ENCODE data around the gene QRFP. TPM values are rescaled to one million over a fixed set of nuclear protein-coding genes. Genes with fewer than 3 reads are reported as not detected.

Gene QRFP
- total RNA-seq, 4 donors from 2014 or later, result not detected

GRCh38 chr9:130942679-130943078 lies 46.1 kb upstream of the QRFP start:
- DNase-seq, result no peak

DNA sequence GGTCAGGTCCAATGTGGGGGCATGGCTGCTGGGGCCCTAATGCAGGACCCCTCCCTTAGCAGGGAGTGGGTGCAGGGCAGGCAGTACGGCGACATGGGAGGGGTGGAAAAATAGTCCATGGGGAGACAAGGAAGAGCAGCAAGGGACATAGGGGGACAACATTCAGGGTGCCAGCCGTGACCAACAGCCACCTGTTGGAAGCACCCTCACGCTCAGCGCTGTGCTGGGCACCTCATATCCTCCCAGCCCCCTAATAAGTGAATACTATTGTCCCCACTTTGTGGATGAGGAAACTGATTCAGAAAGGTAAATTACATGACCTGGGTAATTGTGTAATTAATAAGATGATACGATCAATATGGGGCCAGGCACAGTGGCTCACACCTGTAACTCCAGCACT lies 45.5 kb upstream of the QRFP start:
- DNase-seq, result no peak
- Histone ChIP-seq H3K27me3 (peaks cover 12 to 23% of the 10 kb centered on the region in 2 donors), H3K27ac (no peak overlapping the region)

More at GRCh38 chr9:130942679-130943078, 46.1 kb upstream of the QRFP start:
- Histone ChIP-seq H3K27me3 (peaks cover 12 to 17% of the 10 kb centered on the region in 2 donors), H3K9me3 (no peaks in the 10 kb centered on the region), H3K36me3 (no peaks in the 10 kb centered on the region), H3K4me3 (no peak overlapping the region), H3K27ac (no peak overlapping the region), H3K4me1 (peaks cover 0 to 27% of the 10 kb centered on the region in 2 donors)
- intact Hi-C loops (cut with DNase I; ENCODE audit: low total_unique reads), result no loop called here
- TF ChIP-seq POLR2A (IDR thresholded peaks at IDR 0.05), result no peak
- TF ChIP-seq, protein P1, sequence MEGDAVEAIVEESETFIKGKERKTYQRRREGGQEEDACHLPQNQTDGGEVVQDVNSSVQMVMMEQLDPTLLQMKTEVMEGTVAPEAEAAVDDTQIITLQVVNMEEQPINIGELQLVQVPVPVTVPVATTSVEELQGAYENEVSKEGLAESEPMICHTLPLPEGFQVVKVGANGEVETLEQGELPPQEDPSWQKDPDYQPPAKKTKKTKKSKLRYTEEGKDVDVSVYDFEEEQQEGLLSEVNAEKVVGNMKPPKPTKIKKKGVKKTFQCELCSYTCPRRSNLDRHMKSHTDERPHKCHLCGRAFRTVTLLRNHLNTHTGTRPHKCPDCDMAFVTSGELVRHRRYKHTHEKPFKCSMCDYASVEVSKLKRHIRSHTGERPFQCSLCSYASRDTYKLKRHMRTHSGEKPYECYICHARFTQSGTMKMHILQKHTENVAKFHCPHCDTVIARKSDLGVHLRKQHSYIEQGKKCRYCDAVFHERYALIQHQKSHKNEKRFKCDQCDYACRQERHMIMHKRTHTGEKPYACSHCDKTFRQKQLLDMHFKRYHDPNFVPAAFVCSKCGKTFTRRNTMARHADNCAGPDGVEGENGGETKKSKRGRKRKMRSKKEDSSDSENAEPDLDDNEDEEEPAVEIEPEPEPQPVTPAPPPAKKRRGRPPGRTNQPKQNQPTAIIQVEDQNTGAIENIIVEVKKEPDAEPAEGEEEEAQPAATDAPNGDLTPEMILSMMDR (IDR thresholded peaks at IDR 0.05), result no peak

GRCh38 chr9:130940693-130941576 lies 44.3 kb upstream of the QRFP start:
- DNase-seq, result peak; percentile 52 to 66
- intact Hi-C loops (cut with DNase I; ENCODE audit: low total_unique reads), result no loop called here
- no peak overlapping the region for H3K27ac ChIP-seq
- H3K27me3 ChIP-seq, result peaks cover 17 to 24% of the 10 kb centered on the region in 2 donors
- no peaks in the 10 kb centered on the region for H3K9me3 ChIP-seq
- no peaks in the 10 kb centered on the region for H3K36me3 ChIP-seq
- peaks cover 0 to 27% of the 10 kb centered on the region in 2 donors for H3K4me1 ChIP-seq
- peak in 1 of 2 donors; percentile 12 for TF ChIP-seq POLR2A (IDR thresholded peaks at IDR 0.05)
- TF ChIP-seq, protein P1 (IDR thresholded peaks at IDR 0.05), result peak; percentile 74 to 88 (median 84)
- no peak overlapping the region for H3K4me3 ChIP-seq

More for the DNA sequence above, 45.5 kb upstream of the QRFP start:
- H3K9me3 ChIP-seq, result no peaks in the 10 kb centered on the region
- no peak for TF ChIP-seq POLR2A (IDR thresholded peaks at IDR 0.05)
- intact Hi-C loops (cut with DNase I; ENCODE audit: low total_unique reads), result no loop called here
- no peaks in the 10 kb centered on the region for H3K36me3 ChIP-seq
- no peak overlapping the region for H3K4me3 ChIP-seq
- H3K4me1 ChIP-seq, result peaks cover 0 to 27% of the 10 kb centered on the region in 2 donors

GRCh38 chr9:130940027-130940549 lies 43.5 kb upstream of the QRFP start:
- TF ChIP-seq, protein P1 (IDR thresholded peaks at IDR 0.05), result no peak
- TF ChIP-seq POLR2A (IDR thresholded peaks at IDR 0.05), result no peak
- peaks cover 17 to 24% of the 10 kb centered on the region in 2 donors for H3K27me3 ChIP-seq
- no peak overlapping the region for H3K4me3 ChIP-seq

DNA sequence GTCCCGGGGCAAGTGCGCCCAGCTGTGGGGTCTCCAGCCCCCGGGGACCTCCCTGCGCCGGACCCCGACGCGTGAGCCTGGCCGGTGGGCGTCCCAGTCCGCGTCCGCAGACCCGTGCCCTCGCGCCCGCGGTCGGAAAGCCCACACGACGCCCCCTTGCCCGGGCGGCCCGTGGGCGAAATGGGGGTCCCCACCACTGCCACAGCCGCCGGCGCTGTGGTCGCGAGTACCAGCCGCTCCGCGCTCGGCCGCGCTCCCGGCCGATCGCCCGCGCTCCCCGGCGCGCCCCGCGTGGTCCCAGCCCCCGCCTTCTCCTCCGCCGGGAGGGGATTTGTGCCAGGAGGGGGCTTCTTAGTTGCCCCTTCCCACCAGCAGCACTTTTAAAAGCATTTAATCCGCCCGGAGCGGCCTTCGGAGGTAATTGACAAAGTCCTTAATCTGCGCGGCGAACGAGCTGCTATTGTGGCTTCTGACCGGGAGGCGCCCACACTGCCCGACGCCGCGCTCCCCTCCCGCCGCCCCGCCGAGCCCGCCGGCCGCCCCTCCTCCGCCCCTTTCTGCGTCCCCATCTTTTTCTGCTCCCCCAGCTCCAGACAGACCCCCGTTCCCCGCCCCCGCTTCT lies 42.9 kb upstream of the QRFP start:
- Histone ChIP-seq H3K4me3 (peak overlapping the region in 1 of 2 donors; percentile 20), H3K36me3 (no peaks in the 10 kb centered on the region), H3K27ac (no peak overlapping the region), H3K27me3 (peaks cover 17 to 24% of the 10 kb centered on the region in 2 donors), H3K9me3 (no peaks in the 10 kb centered on the region), H3K4me1 (peaks cover 0 to 27% of the 10 kb centered on the region in 2 donors)
- TF ChIP-seq POLR2A (IDR thresholded peaks at IDR 0.05), result no peak
- TF ChIP-seq, protein P1 (IDR thresholded peaks at IDR 0.05), result no peak
- no peak for DNase-seq
- intact Hi-C loops (cut with DNase I; ENCODE audit: low total_unique reads), result loop anchor here (5.0 kb wide), 1 partner anchor 237 kb away; no protein-coding TSS in a partner anchor

More at GRCh38 chr9:130940027-130940549, 43.5 kb upstream of the QRFP start:
- Histone ChIP-seq H3K27ac (no peak overlapping the region), H3K9me3 (no peaks in the 10 kb centered on the region), H3K4me1 (peaks cover 0 to 27% of the 10 kb centered on the region in 2 donors), H3K36me3 (no peaks in the 10 kb centered on the region)
- intact Hi-C loops (cut with DNase I; ENCODE audit: low total_unique reads), result no loop called here
- no peak for DNase-seq
